Muscle of leg (tissue), 11 donors: Measurements from ENCODE around the gene AATK. TPM values are rescaled to one million over a fixed set of nuclear protein-coding genes. Genes with fewer than 3 reads are reported as not detected.

ENCODE experiments used
- DNase-seq: peaks from one replicate; pipeline ENCODE4 v3.0.0; 2013
- H3K27ac ChIP-seq: one replicate; pipeline ENCODE4 v1.5.1; 2013; ENCODE audit warnings: mild to moderate bottlenecking, low read length, control low read depth
- H3K27me3 ChIP-seq: one replicate; pipeline ENCODE4 v1.6.1; 2013; ENCODE audit warnings: low read length; ENCODE audit not compliant: control insufficient read depth, insufficient read depth
- H3K36me3 ChIP-seq: one replicate; pipeline ENCODE4 v1.6.1; 2013; ENCODE audit warnings: low read length; ENCODE audit not compliant: control insufficient read depth, insufficient read depth
- H3K4me1 ChIP-seq: one replicate; pipeline ENCODE4 v1.6.1; 2013; ENCODE audit warnings: low read length; ENCODE audit not compliant: control insufficient read depth, insufficient read depth
- H3K4me3 ChIP-seq: one replicate; pipeline ENCODE4 v1.5.1; 2013; ENCODE audit warnings: low read length, control low read depth
- H3K9me3 ChIP-seq: replicated peaks from 2 replicates; pipeline ENCODE4 v1.6.1; 2013; ENCODE audit warnings: low read depth, low read length; ENCODE audit not compliant: control insufficient read depth
- WGBS: methylation state at CpG from one replicate; pipeline ENCODE4 v1.1.5; 2013; ENCODE audit warnings: missing lambda C conversion rate; ENCODE audit not compliant: insufficient coverage; 5-methylcytosine and 5-hydroxymethylcytosine counted together
- polyA plus RNA-seq, 8 donors: library from polyadenylated mRNA; unstranded; fragments of 120-200 nt; gene quantifications; one replicate each; pipeline versions ENCODE4 v1.2.1 to v1.2.3, GENCODE V29; 2013; ENCODE audit warnings: inconsistent platforms in 1 of 8, low replicate concordance in 1 of 8; ENCODE audit not compliant: insufficient read length in 8 of 8, insufficient read depth in 1 of 8
- total RNA-seq: library from RNA; stranded (reverse); fragments of 120-200 nt; gene quantifications from one replicate; pipeline ENCODE4 v1.2.4, GENCODE V29; 2013

The AATK gene
- total and polyA plus RNA-seq, 9 donors: 6.3 to 18.1 (median 9.6) TPM

- peaks cover 47% of the 10 kb centered on the region for H3K36me3 ChIP-seq
- no peak overlapping the region for H3K4me3 ChIP-seq
- no peak for DNase-seq
- H3K9me3 ChIP-seq: no peaks in the 10 kb centered on the region
- H3K4me1 ChIP-seq: peaks cover 10% of the 10 kb centered on the region
- no peak overlapping the region for H3K27ac ChIP-seq
- H3K27me3 ChIP-seq: no peaks in the 10 kb centered on the region
- WGBS: 92% methylated on average over 28 of the region's 28 CpGs
Measured at GRCh38 chr17:81190591-81190990, 24.6 kb upstream of the AATK start.

- H3K36me3 ChIP-seq: peaks cover 46% of the 10 kb centered on the region
- 75% methylated on average over 19 of the region's 27 CpGs for WGBS
- no peak overlapping the region for H3K4me3 ChIP-seq
- no peak for DNase-seq
- no peaks in the 10 kb centered on the region for H3K9me3 ChIP-seq
- H3K27ac ChIP-seq: no peak overlapping the region
- H3K4me1 ChIP-seq: peaks cover 16% of the 10 kb centered on the region
- H3K27me3 ChIP-seq: no peaks in the 10 kb centered on the region
Measured at GRCh38 chr17:81189670-81190530, 23.9 kb upstream of the AATK start.

GRCh38 chr17:81189016-81189415, 23.0 kb upstream of the AATK start:
- Histone ChIP-seq H3K4me1 (peaks cover 21% of the 10 kb centered on the region), H3K4me3 (no peak overlapping the region), H3K27me3 (peaks cover 2% of the 10 kb centered on the region), H3K27ac (no peak overlapping the region), H3K9me3 (no peaks in the 10 kb centered on the region), H3K36me3 (peaks cover 39% of the 10 kb centered on the region)
- 88% methylated on average over 6 of the region's 7 CpGs for WGBS
- DNase-seq: no peak

- Histone ChIP-seq H3K4me1 (peaks cover 17% of the 10 kb centered on the region), H3K9me3 (no peaks in the 10 kb centered on the region), H3K27me3 (peaks cover 3% of the 10 kb centered on the region), H3K36me3 (peaks cover 34% of the 10 kb centered on the region), H3K4me3 (no peak overlapping the region), H3K27ac (no peak overlapping the region)
- no peak for DNase-seq
- WGBS: 92% methylated on average over 10 of the region's 12 CpGs
Measured at GRCh38 chr17:81188491-81188840, 22.4 kb upstream of the AATK start.

GRCh38 chr17:81187586-81188490, 21.8 kb upstream of the AATK start:
- Histone ChIP-seq H3K36me3 (peaks cover 32% of the 10 kb centered on the region), H3K27ac (no peak overlapping the region), H3K4me3 (no peak overlapping the region), H3K27me3 (peaks cover 3% of the 10 kb centered on the region), H3K4me1 (peaks cover 16% of the 10 kb centered on the region), H3K9me3 (no peaks in the 10 kb centered on the region)
- WGBS: 88% methylated on average over 23 of the region's 26 CpGs
- DNase-seq: no peak

- no peak overlapping the region for H3K4me3 ChIP-seq
- 93% methylated on average over 8 of the region's 11 CpGs for WGBS
- DNase-seq: no peak
- peaks cover 29% of the 10 kb centered on the region for H3K36me3 ChIP-seq
- H3K27me3 ChIP-seq: peaks cover 3% of the 10 kb centered on the region
- no peak overlapping the region for H3K27ac ChIP-seq
- peaks cover 21% of the 10 kb centered on the region for H3K4me1 ChIP-seq
- H3K9me3 ChIP-seq: no peaks in the 10 kb centered on the region
Measured at GRCh38 chr17:81187120-81187519, 21.1 kb upstream of the AATK start.

GRCh38 chr17:81186203-81186602, 20.2 kb upstream of the AATK start:
- WGBS: 71% methylated on average over 2 of the region's 7 CpGs

GRCh38 chr17:81184555-81184954, 18.5 kb upstream of the AATK start:
- peak overlapping the region; percentile 44 for H3K27ac ChIP-seq
- peak; percentile 74 for DNase-seq
- 36% methylated on average over 14 of the region's 15 CpGs for WGBS
- H3K27me3 ChIP-seq: peaks cover 3% of the 10 kb centered on the region
- H3K9me3 ChIP-seq: no peaks in the 10 kb centered on the region
- H3K36me3 ChIP-seq: peaks cover 10% of the 10 kb centered on the region
- peaks cover 37% of the 10 kb centered on the region for H3K4me1 ChIP-seq
- H3K4me3 ChIP-seq: no peak overlapping the region

More at GRCh38 chr17:81186203-81186602, 20.2 kb upstream of the AATK start:
- no peak overlapping the region for H3K4me3 ChIP-seq
- H3K9me3 ChIP-seq: no peaks in the 10 kb centered on the region
- H3K27ac ChIP-seq: no peak overlapping the region
- peaks cover 21% of the 10 kb centered on the region for H3K4me1 ChIP-seq
- no peak for DNase-seq
- peaks cover 22% of the 10 kb centered on the region for H3K36me3 ChIP-seq
- H3K27me3 ChIP-seq: peaks cover 3% of the 10 kb centered on the region

GRCh38 chr17:81183807-81184206, 17.8 kb upstream of the AATK start:
- Histone ChIP-seq H3K4me1 (peaks cover 45% of the 10 kb centered on the region), H3K27ac (no peak overlapping the region), H3K4me3 (no peak overlapping the region), H3K9me3 (no peaks in the 10 kb centered on the region), H3K27me3 (peaks cover 3% of the 10 kb centered on the region), H3K36me3 (peaks cover 3% of the 10 kb centered on the region)
- 99% methylated on average over 11 of the region's 11 CpGs for WGBS
- no peak for DNase-seq

GRCh38 chr17:81183316-81183715, 17.3 kb upstream of the AATK start:
- WGBS: 92% methylated on average over 10 of the region's 10 CpGs

More at GRCh38 chr17:81183316-81183715, 17.3 kb upstream of the AATK start:
- Histone ChIP-seq H3K4me3 (no peak overlapping the region), H3K27ac (no peak overlapping the region), H3K27me3 (peaks cover 3% of the 10 kb centered on the region), H3K4me1 (peaks cover 50% of the 10 kb centered on the region), H3K9me3 (no peaks in the 10 kb centered on the region), H3K36me3 (no peaks in the 10 kb centered on the region)
- no peak for DNase-seq
